Measurements from ENCODE around the gene SBF1. TPM values are rescaled to one million over a fixed set of nuclear protein-coding genes. Genes with fewer than 3 reads are reported as not detected.

The SBF1 gene
- total RNA-seq, 1 donor from 2014 or later: 115 TPM

GRCh38 chr22:50485221-50486131 lies 10.6 kb upstream of the SBF1 start:
- Mint-ChIP-seq H3K27ac (no peak overlapping the region), H3K36me3 (ENCODE audit: low read depth) (no peaks in the 10 kb centered on the region), H3K9me3 (no peaks in the 10 kb centered on the region), H3K27me3 (peaks cover 2% of the 10 kb centered on the region), H3K4me3 (no peak overlapping the region), H3K4me1 (peaks cover 3% of the 10 kb centered on the region)
- DNase-seq: no peak
- intact Hi-C loops (cut with micrococcal nuclease): no loop called here

DNA sequence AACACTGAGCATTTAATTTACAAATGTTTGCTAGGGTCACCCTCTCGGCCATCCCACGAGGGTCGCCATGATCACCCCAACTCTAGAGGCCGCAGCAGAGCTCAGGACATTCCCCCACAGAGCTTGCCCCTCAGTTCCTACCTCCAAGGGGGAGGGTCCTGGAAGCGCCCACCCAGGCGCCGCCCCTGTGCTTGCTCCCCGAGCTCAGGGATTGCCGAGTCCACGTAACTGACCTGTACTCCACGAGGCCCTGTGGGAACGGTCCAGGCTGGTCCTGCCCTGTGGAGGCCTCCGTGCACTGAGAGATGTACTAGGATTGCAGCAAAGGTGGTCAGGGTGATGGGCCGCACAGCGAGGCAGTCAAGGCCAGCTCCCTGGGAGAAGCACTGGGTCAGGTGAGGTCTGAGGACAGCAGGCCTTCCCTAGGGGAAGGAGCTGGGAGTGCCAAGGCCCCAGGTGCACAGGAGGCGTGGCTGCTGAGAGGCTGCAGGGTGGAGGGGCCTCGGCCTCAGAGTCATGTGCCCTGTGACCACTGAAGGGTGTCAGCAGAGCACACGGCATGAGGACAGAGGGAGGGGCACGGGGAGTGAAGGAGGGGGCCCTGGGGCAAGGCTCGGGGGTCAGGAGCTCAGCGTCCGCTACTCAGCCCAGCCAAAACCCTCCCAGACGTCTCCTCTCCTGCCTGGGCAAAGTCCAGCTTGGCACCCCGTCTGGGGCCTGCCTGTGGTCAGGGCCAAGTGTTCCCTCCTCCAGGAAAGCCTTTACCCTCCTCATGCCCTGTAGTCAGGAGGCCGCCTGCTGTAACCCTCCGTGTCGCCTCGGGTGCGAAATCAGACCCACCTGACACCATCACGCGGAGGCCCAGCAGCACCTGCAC lies 9.4 kb upstream of the SBF1 start:
- Mint-ChIP-seq H3K9me3 (no peaks in the 10 kb centered on the region), H3K27me3 (peaks cover 15% of the 10 kb centered on the region), H3K4me3 (no peak overlapping the region), H3K27ac (no peak overlapping the region), H3K36me3 (ENCODE audit: low read depth) (no peaks in the 10 kb centered on the region), H3K4me1 (peaks cover 7% of the 10 kb centered on the region)
- no peak for DNase-seq
- intact Hi-C loops (cut with micrococcal nuclease): no loop called here

- Mint-ChIP-seq H3K27me3 (peaks cover 19% of the 10 kb centered on the region), H3K4me1 (peaks cover 7% of the 10 kb centered on the region), H3K36me3 (ENCODE audit: low read depth) (no peaks in the 10 kb centered on the region), H3K9me3 (no peaks in the 10 kb centered on the region), H3K27ac (no peak overlapping the region), H3K4me3 (no peak overlapping the region)
- intact Hi-C loops (cut with micrococcal nuclease): no loop called here
- DNase-seq: no peak
Observed at GRCh38 chr22:50483556-50483955, 8.7 kb upstream of the SBF1 start.

GRCh38 chr22:50483106-50483505 lies 8.3 kb upstream of the SBF1 start:
- H3K9me3 Mint-ChIP-seq: no peaks in the 10 kb centered on the region
- intact Hi-C loops (cut with micrococcal nuclease): no loop called here
- H3K27ac Mint-ChIP-seq: no peak overlapping the region
- no peaks in the 10 kb centered on the region for H3K36me3 Mint-ChIP-seq (ENCODE audit: low read depth)
- peaks cover 7% of the 10 kb centered on the region for H3K4me1 Mint-ChIP-seq
- peaks cover 19% of the 10 kb centered on the region for H3K27me3 Mint-ChIP-seq
- H3K4me3 Mint-ChIP-seq: peak overlapping the region; percentile 35
- DNase-seq: no peak

DNA sequence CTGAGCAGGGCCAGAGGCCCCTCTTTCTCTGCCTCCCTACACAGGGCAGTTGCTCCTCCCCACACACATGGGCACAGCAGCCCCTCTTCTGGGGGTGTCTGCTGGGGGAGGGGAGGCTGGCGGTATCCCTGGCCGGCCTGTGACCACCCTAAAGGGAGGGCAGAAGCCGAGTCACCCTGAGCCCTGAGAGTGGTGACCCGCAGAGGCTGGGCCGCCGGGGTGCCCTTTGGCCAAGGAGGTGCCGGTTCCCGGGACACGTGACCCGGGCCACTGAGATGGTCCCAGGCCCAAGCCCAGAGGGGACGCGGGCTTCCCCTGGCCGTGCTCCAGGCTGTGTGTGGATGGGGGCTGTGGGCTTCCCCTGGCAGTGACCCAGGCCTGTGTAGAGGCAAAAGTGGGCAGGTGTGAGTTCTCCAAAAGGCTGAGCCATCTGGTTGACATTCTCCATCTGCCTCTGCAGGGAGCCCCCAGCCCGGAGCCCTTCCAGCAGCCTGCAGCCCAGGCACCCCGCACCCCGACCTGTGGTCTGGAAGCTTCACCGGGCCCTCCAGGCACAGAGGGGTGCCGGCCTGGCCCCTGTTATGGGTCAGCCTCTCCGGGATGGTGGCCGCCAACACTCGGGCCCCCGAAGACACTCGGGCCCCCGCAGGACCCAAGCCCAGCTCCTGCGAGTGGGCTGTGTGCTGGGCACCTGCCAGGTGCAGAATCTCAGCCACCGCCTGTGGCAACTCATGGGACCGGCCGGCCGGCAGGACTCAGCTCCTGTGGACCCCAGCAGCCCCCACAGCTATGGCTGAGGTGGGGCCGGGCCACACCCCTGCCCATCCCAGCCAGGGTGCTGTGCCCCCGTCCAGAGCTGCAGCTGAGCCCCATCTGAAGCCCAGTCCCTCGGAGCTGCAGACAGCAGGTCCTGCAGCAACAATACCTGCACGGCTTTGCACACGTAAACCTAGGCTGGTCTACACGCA lies 7.6 kb upstream of the SBF1 start:
- H3K27me3 Mint-ChIP-seq: peaks cover 19% of the 10 kb centered on the region
- intact Hi-C loops (cut with micrococcal nuclease): no loop called here
- H3K4me3 Mint-ChIP-seq: peak overlapping the region; percentile 80
- no peak for DNase-seq
- peaks cover 7% of the 10 kb centered on the region for H3K4me1 Mint-ChIP-seq
- H3K9me3 Mint-ChIP-seq: no peaks in the 10 kb centered on the region
- H3K36me3 Mint-ChIP-seq (ENCODE audit: low read depth): no peaks in the 10 kb centered on the region
- H3K27ac Mint-ChIP-seq: peak overlapping the region; percentile 84

- peak within 1 kb of the TSS; percentile 80 for H3K4me3 Mint-ChIP-seq
- peaks cover 19% of the 10 kb centered on the region for H3K27me3 Mint-ChIP-seq
- H3K27ac Mint-ChIP-seq: peak within 1 kb of the TSS; percentile 84
- no peaks in the 10 kb centered on the region for H3K9me3 Mint-ChIP-seq
- intact Hi-C loops (cut with micrococcal nuclease): no loop called here
- DNase-seq: peak; percentile 94
- peaks cover 7% of the 10 kb centered on the region for H3K4me1 Mint-ChIP-seq
- H3K36me3 Mint-ChIP-seq (ENCODE audit: low read depth): no peaks in the 10 kb centered on the region
Observed at GRCh38 chr22:50481440-50482106, 6.7 kb upstream of the SBF1 start, which contains the start of gene ADM2. ADM2 (plus strand) TSS chr22:50481543; CDS start chr22:50481848, 305 bp downstream.

DNA sequence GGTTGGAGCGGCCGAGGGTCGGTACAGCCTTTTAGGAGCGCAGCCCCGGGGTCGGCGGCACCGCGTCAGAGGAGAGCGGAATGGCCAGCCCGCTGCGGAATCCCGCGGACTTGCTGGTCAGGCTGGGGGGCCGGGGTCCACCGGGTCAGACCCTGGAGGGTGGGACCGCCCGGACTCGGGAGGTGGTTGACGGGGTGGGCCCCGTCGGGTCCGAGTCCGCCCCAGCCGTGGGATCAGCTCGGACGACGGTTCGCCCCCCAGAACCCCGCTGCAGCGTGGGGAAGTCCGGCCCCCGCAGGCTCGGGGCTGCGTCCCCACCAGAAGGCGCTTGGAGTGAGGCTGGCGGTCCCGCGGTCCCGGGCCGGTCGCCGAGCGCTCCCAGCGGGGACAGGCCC lies 6.2 kb upstream of the SBF1 start:
- no peaks in the 10 kb centered on the region for H3K36me3 Mint-ChIP-seq (ENCODE audit: low read depth)
- peak overlapping the region; percentile 67 for H3K4me3 Mint-ChIP-seq
- peaks cover 19% of the 10 kb centered on the region for H3K27me3 Mint-ChIP-seq
- H3K9me3 Mint-ChIP-seq: no peaks in the 10 kb centered on the region
- no peak for DNase-seq
- H3K27ac Mint-ChIP-seq: no peak overlapping the region
- intact Hi-C loops (cut with micrococcal nuclease): no loop called here
- peaks cover 7% of the 10 kb centered on the region for H3K4me1 Mint-ChIP-seq

DNA sequence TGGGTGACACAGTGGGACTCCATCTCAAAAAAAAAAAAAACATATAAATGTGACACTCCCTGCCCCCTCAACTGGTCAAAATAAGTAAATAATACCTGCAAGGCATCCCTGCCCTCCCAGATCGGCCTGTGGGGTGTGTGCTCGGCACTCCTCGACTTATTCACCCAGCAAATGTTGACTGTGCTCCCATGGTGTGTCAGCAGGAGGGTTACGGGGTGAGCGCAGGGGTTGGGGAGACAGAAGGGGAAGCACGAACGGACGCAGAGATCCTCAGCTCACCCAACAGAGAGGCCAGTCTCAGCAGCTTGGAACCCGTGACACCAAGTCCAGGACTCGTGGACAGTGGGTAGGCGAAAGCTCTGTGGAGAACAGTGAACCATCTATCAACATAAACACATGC lies 4.9 kb upstream of the SBF1 start:
- H3K36me3 Mint-ChIP-seq (ENCODE audit: low read depth): no peaks in the 10 kb centered on the region
- peaks cover 6% of the 10 kb centered on the region for H3K4me1 Mint-ChIP-seq
- H3K27ac Mint-ChIP-seq: no peak overlapping the region
- DNase-seq: no peak
- intact Hi-C loops (cut with micrococcal nuclease): no loop called here
- no peaks in the 10 kb centered on the region for H3K9me3 Mint-ChIP-seq
- H3K4me3 Mint-ChIP-seq: peak overlapping the region; percentile 67
- H3K27me3 Mint-ChIP-seq: peaks cover 19% of the 10 kb centered on the region

DNA sequence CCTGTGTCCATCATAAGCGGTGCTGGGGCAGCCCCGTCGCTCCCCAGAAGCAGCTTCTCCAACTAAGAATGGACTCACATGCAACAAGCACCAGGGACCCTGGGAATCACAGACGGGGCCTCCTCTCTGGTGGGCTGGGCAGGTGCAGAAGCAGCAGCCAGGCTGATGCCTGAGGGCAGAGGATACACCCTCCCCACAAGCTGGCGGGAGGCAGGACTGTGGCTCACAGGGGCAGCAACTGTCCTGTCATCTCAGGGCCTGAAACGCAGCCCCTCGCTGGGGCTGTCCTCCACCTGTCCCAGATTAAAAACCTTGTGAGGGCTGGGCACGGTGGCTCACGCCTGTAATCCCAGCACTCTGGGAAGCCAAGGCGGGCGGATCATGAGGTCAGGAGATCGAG lies 3.1 kb upstream of the SBF1 start:
- H3K27ac Mint-ChIP-seq: no peak overlapping the region
- no peaks in the 10 kb centered on the region for H3K9me3 Mint-ChIP-seq
- DNase-seq: no peak
- H3K36me3 Mint-ChIP-seq (ENCODE audit: low read depth): peaks cover 5% of the 10 kb centered on the region
- peaks cover 18% of the 10 kb centered on the region for H3K4me1 Mint-ChIP-seq
- H3K27me3 Mint-ChIP-seq: peaks cover 19% of the 10 kb centered on the region
- H3K4me3 Mint-ChIP-seq: no peak overlapping the region
- intact Hi-C loops (cut with micrococcal nuclease): no loop called here

GRCh38 chr22:50476868-50477267 lies 2.0 kb upstream of the SBF1 start:
- H3K27me3 Mint-ChIP-seq: peaks cover 19% of the 10 kb centered on the region
- intact Hi-C loops (cut with micrococcal nuclease): no loop called here
- DNase-seq: no peak
- H3K9me3 Mint-ChIP-seq: no peaks in the 10 kb centered on the region
- peaks cover 26% of the 10 kb centered on the region for H3K4me1 Mint-ChIP-seq
- H3K36me3 Mint-ChIP-seq (ENCODE audit: low read depth): peaks cover 9% of the 10 kb centered on the region
- peak overlapping the region; percentile 23 for H3K4me3 Mint-ChIP-seq
- H3K27ac Mint-ChIP-seq: no peak overlapping the region

GRCh38 chr22:50475652-50476002 lies 792 bp upstream of the SBF1 start:
- Mint-ChIP-seq H3K36me3 (ENCODE audit: low read depth) (peaks cover 9% of the 10 kb centered on the region), H3K4me3 (peak overlapping the region; percentile 73), H3K27me3 (peaks cover 17% of the 10 kb centered on the region), H3K27ac (peak overlapping the region; percentile 29), H3K4me1 (peaks cover 36% of the 10 kb centered on the region), H3K9me3 (no peaks in the 10 kb centered on the region)
- DNase-seq: no peak
- intact Hi-C loops (cut with micrococcal nuclease): loop anchor here (2.0 kb wide), 2 partner anchors 23 to 33 kb away; partner anchors contain the start of gene NCAPH2

DNA sequence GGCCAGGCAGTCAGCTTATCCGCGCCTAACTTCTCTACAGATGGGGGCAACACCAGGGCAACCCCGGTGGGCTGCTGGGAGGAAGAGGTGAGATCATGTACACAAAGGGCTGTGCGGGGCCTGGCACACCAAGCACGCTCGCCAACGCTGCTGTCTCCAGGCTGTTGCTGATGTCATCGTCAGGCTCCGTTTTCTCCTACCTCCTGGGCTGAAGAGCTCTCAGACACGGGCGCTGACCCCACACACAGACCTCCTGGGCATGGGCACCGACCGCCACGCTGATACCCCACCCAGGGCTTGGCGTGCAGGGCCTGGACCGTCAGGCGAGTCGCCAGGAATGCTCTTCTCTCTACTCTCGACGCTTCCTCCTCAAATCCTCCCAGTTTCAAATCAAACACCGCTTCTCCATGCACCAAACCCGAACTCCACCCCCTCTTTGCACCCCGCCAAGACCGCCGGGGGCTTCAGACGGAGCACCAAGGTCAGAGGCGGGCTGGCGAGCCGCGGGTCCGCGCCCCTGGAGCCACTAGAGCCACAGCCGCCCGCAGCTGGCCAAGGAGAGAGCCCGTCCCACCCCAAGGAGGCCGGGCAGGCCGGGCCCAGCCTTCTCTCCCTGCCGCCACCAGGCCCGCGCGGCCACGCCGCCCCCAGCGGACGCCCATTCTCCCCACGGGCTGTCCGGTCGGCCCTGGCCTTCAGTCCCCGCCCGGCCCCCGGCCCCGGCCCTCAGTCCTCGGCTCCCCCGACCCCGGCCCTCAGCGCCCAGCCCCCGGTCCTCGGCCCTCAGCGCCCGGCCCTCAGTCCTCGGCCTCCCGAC lies 772 bp downstream of the SBF1 start:
- peaks cover 9% of the 10 kb centered on the region for H3K36me3 Mint-ChIP-seq (ENCODE audit: low read depth)
- H3K4me3 Mint-ChIP-seq: peak overlapping the region; percentile 95
- H3K27ac Mint-ChIP-seq: peak overlapping the region; percentile 93
- peaks cover 3% of the 10 kb centered on the region for H3K27me3 Mint-ChIP-seq
- H3K9me3 Mint-ChIP-seq: no peaks in the 10 kb centered on the region
- peak; percentile 79 for DNase-seq
- intact Hi-C loops (cut with micrococcal nuclease): loop anchor here (2.0 to 5.0 kb wide), 3 partner anchors 25 to 53 kb away; partner anchors contain the start of genes NCAPH2 and SCO2
- peaks cover 45% of the 10 kb centered on the region for H3K4me1 Mint-ChIP-seq

Measured in activated CD4-positive, alpha-beta T cell treated with anti-CD3 and anti-CD28 coated beads, Interleukin-2, amount 10 ng/mL, durations not matched to agents 24 days and 14 days (primary cell).